Stimulated activated CD8-positive, alpha-beta memory T cell treated with anti-CD3 and anti-CD28 coated beads, Interleukin-7, amount 100 ng/mL, for 1 hour (primary cell): Measurements from ENCODE around the gene MYO18A.

Experiments
- DNase-seq, 2 donors: peaks; one replicate each; pipeline ENCODE4 v3.0.0-alpha.2; 2020; ENCODE audit warnings: low read depth in 2 of 2

The MYO18A gene

DNA sequence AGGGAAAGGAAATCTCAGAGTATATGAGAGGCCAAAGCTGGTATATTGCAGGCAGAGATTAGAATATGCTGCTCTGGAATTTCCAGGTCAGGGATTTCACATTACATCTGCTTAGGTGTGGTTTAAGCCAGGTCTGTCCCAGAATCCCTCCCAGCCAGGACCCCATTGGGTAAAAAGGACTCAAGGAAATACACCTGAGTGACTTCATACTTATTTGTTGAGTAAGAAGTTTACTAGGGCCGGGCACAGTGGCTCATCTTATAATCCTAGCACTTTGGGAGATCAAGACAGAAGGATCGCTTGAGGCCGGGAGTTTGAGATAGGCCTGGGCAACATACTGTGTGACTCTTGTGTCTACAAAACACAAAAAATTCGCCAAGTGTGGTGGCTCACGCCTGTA lies 130.0 kb downstream of the MYO18A start:
- DNase-seq: no peak

DNA sequence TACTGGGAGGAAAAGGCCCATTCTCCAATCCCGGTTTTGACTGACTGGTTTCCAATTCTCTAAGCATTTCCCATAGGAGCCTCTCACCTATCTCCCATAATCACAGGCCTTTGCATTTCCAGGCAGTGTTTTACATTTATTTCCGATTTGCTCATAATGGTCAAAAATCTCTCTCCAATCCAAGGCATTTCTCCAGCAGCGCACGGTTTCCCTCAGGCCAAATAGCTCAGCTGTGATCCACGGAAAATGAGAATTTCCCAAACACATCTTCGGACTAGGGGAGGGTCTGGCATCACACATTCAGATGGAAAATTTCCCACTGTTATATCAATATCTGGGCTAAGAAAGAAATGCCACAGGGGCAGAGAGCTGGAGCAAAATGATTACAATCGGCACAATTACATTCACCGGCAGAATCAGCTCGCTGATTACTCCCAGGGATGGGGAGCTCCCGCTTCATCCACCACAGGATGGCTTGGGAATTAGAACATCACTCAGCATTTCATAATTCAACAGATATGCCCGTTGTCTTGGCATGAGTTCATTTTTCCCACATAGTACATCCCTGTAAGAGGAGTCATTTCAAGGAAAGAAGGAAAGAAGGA lies 130.6 kb downstream of the MYO18A start:
- no peak for DNase-seq

DNA sequence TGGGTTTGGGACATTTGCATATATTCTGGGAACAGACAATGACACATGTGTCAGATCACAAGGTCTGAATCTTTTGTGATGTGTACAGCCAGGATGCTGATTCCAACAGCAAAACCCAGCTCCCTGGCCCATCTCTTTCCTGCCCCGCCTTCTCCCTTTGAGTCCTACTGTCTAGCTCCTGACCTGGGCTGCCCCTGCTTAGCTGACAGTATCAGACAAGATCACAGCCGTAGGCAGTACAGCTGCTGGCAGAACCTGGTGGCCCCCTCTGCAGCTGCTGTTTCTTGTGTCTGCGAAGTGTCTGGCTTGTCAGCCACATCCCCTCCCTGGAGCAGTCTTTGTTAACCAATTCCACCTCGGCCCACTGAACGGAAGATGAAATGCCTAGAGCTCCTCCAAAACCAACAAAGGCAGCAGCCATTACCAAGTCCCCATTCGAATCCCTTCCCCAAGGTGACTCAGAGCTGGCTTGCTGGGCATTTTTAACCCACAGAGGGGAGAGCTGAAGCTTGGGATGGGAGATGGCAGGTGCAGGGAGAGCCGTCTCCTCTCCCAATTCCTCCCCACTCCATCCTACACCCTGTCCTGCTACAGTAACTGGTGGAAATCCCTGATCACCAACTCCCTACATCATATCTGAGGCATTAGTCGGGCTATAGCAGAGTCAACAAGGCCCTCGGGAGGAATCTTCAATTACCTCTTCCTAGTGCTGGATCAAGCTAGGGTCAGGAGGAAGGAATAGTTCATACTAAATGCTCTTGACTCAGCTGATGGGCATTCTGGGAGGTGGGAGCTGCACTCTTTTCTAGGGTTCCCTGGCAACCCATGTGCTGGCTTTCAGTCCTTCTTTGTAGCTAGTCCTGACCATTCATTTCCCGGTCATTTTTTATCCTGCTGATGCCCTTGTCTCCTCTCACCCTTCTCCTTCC lies 131.5 kb downstream of the MYO18A start:
- no peak for DNase-seq

DNA sequence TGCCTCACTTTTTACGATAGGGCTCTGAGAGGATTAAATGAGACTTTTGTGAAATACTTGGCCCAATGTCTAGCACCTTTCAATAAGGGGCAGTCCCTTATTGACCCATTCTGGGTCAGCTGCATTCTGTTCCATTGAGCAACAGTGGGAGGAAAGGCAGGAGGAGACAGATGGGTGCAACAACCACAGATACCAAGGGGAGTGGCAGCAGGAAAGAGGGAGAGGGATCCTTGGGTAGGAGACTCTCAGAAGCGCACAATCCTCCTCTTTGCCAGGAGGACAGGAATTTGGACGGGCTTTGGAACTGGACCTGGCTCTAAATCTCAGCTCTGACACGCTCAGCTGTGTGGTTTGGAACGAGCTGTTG lies 133.7 kb downstream of the MYO18A start:
- DNase-seq: no peak

DNA sequence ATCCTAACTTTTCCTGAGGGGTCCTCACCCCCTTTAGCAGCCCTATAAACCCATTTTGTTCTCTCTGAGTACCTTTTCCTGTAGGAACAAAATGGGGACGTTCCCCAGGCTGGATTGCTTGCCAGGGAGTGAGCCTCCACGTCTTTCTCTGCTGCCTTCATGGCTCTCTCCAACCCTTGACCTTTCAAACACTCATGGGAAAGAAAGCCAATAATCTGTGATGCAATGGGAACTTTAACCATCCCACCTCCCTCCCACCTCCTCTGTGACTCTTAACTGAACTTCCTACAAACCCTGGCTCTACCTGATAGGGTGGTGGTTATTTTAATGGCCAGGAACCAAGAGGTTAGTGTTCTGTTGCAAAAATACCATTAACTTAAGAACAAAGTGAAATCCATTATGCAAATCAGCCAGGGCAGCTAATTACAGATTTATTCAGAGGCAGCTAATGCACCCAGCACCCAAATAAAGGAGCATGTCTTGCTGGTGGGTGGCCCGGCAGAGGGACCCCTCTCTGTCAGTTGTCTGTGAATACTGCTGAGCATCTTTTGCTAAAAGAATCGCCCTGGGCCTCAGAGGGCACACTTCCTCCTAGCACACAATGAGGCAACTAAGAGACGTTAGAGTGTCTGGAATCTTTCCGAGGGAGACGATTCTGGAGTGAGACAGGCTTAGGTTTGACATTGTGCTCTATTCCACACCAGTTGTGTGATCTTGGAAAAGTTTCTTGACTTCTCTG lies 134.3 kb downstream of the MYO18A start:
- DNase-seq: no peak

DNA sequence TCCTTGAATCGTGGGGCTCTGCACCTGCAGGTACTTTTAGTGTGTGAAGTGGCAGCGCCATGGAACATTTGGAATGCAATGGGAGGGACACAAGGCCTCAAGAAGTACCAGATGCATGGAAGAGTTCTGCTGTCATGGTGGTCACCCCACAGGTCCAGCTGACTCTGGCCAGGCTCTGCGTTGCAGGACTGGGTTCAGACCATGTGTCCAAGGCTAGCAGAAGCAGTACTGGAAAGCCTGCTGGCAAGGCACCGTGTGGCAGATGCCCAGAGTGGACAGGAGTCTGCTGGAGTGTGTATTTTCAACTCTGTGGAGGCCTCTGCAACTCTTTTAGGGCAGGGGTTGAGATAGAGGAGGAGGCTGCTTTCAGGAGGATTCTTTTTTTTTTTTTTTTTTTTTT lies 135.2 kb downstream of the MYO18A start:
- DNase-seq: no peak

DNA sequence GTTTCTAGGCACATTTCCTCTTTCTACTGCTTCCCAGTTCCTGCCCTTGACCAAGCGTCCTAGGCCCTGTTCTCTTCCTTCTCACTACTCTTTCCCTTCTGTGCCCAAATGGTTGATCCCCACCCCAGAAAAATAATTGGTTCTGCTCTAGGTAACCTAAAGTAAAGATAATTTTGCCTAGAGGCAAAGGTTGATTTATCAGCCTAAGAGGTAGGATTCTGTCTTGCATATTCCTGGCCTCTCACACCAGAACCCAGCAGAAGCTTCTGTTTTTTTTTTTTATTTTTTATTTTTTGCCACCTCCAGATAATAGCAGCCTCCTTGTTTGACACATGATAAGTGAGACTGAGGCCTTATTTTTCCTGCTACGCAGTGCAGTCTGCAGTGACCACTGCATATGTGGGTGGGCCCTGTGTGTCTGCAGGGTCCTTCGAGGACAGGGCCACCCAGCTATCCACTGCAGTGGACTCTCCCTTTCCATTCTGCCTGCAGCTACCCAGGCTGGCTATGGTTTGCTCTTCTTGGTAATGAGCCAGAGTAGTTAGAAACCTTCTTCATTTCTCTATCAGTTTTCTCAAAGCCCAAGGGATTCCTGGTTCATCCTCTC lies 136.6 kb downstream of the MYO18A start:
- DNase-seq: no peak

DNA sequence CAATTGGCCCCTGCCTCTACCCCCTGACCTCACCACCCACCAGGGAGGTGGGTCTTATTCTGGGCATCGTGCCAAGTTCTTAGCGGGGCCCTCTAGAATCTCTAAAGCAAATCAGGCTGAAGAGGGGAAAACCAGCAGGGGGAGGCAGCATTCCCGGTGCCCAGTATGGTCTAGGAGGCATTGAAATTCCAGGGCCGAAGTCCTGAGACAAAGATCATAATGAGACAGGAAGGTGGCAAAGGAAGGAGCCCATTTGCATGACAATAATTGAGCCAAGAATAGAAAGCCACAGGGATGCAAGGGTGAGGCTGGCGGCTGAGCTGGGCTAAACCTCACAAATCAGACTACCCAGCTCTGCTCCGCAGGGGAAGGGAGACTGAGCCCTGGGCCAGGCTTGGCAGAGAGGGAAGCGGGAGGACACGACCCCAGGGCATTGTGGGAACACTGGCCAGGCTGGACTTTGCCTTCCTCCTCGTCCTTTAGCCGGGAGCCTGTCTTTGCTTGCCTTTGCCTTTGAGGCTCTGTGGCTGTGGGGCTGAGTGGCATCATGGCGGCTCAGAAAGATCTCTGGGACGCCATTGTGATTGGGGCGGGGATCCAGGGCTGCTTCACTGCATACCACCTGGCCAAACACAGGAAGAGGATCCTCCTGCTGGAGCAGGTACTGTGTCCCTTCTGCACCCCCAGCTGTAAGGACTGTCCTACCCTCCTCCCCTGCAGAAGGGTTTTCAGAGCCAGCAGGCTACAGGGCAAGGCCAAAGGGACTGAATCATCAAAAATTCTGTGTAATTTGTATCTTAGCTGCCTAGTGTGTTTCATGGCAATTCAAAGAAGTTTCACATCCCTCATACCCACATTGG lies 137.3 kb downstream of the MYO18A start, which contains the start of gene PIPOX:
TSS of gene PIPOX (plus strand) at position 463 of the 860 bp plus-strand sequence. CDS start at position 548, 85 bp downstream.
- DNase-seq: no peak

DNA sequence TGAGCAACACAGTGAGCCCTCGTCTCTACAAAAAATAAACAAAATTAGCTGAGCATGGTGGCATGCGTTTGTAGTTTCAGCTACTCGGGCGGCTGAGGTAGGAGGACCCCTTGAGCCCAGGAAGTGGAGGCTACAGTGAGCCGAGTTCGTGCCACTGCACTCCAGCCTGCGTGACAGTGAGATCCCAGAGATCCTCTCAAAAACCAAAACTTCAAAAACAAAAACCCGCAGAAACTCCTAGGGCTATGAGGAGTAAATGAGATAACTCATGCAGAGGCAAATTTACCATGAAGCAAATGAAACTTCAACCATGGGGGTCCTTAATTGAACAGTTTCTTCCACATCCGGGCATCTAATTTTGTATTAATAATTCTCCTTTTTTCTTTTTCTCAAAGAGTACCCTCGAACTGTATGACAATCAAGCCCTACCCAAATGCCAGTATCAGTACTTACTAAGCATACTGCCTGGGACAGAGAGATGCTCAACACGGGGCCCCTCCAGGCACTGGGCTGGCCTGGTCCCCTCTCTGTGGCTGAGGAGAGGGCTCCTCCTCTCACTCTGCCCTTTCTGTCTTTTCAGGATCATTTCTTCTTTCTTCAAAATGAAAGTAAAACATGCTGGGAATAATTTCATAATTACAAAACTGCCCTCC lies 138.0 kb downstream of the MYO18A start:
- no peak for DNase-seq

DNA sequence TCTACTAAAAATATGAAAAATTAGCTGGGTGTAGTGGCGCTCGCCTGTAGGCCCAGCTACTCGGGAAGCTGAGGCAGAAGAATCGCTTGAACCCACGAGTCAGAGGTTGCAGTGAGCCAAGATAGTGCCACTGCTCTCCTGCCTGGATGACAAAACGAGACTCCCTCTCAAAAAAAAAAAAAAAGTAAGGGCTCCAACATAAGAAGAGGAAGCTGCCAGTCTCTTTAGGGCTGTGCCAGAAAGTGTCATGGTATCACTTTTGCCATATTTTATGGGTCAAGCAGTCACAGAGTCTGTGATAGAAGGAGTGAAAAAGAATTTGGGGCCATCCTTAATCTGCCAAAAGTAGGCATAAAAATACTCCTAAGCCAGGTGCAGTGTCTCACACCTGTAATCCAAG lies 138.6 kb downstream of the MYO18A start:
- DNase-seq: no peak

DNA sequence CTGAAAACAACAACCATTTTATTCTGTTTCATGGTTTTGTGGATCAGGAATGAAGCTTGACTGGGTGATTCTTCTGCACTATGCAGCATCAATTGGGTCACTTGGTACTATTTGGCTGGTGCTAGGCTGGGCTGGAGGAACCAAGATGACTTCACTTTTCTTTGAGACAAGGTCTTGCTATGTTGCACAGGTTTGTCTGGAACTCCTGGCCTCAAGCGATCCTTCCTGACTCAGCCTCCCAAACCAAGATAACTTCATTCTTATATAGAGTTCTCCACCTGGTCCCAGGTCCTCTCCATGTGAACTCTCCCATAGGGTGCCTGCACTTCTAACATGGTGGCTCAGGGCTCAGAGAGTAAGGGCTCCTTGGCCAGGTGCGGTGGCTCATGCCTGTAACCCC lies 139.1 kb downstream of the MYO18A start:
- no peak for DNase-seq

DNA sequence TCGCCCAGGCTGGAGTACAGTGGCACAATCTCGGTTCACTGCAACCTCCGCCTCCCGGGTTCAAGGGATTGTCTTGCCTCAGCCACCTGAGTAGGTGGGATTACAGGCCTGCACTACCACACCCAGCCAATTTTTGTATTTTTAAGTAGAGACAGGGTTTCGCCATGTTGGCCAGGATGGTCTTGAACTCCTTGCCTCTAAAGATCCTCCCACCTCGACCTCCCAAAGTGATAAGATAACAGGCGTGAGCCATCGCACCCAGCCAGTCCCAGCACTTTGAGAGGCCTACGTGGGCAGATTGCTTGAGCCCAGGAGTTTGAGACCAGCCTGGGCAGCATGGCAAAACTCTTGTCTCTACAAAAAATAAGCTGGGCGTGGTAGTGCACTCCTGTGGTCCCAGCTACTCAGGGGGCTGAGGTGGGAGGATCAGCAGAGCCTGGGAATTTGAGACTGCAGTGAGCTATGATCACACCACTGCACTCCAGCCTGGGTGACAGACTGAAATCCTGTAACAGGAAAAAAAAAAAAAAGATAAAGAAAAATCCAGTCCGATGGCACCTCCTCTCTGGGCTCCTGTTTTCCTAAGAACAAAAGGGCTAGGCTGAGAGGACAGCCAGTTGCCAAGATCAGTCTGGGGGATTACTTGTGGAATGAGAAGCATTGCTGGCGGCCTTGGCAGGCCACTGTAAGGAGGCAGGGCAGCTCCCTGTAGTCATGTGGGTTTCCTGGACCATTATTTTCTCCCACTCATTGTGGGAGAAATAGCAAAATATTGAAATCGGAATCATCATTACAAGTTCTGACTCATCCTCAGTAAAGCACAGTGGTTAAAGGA lies 140.2 kb downstream of the MYO18A start:
- no peak for DNase-seq

DNA sequence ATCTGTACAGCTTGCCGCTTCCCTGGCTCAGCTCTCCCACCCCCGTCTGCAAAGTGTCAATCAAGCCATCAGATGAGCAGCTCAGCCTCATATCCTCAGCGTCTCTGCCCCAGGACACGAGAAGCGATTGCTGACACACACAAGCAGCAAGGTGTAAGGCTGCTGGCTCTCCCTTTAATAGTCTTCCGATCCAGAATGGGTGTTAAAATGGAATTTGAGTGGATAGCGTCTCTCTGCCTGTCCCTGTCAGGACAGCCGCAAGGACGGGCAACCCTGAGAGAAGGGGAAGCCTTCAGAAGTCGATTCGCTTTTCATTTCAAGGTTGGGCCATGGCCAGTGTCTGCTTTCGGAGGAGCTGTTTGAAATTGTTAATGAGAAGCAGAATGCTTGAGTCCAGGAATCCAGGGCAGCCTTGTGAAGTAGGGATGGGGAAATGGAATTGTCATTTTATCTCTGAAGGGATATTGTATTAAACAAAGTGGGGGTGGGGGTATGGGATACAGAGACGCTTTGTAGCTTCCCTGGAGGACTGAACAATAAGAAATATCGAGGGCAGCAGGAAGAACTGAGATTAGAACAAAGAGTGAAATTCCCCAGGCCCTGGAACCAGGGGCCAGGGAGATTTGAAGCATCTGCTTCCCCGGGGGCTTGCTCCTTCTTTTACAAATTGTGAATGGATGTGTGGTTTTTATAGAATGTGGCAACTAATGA lies 142.0 kb downstream of the MYO18A start:
- DNase-seq: no peak

DNA sequence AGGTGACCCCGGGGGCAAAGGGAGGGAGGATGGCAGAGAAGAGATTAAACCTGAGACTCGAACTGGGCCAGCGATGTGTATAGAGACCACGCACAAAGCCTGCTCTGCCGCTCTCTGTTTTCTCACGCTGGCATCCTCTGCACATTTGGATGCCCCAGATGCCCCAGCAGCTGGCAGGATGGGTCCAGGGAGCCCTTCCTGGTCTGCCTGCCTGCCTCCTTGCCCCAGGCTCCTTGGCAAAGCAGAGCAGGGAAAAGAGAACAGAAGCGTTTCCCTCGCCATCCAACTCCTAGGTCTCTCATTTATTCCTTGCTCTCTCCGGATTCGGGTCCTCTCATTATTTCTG lies 142.5 kb downstream of the MYO18A start:
- no peak for DNase-seq

DNA sequence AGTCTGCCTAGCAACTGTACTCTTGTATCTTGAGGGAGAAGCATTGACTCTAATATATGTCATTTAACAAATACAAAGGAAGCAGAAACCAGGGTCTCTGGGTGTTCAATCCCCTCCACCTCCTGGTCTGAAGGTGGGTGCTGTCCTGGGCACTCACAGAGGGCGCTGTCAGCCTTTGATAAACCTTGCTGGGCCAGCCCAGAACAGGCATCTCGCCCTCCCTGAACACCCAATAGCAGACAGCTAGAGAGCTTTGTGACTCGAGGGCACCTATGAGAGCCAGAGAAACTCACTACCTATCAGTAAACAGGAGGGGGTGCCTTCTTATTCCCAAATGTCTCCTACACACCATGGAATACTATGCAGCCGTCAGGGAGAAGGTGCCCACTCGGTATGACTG lies 143.6 kb downstream of the MYO18A start:
- no peak for DNase-seq

DNA sequence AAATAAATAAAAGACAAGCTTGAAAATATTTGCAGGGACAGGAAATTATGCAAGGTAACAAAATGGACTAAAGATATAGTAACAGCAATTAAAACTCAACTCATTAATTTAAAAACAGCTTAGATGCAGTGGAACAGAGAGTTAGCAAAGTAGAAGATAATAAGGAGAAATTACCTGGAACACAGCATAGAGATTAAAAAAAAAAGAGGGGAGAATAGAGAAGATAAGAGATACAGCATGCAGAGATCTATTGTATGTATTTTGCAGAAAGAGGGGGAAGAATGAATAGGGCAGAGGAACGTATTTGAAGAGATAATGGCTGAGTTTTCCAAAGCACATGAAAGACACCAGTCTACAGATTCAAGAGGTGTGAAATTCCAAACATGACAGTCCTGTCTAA lies 145.7 kb downstream of the MYO18A start:
- no peak for DNase-seq

DNA sequence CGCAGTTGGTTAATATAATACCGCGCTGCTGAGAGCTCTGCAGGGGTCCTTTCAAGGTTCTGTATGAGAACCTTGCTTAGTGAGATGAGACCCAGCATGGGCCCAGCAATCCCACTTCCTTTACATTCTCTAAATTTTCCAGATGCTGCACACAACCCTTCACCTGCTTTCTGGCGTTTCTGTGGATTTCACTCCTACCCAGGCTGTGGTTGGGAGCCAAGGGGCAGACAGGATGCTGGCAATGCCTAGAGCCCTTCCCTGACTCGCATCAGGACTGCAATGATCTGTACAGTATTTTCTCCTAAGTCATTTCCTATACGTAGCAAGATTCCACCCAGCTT lies 147.4 kb downstream of the MYO18A start:
- no peak for DNase-seq

DNA sequence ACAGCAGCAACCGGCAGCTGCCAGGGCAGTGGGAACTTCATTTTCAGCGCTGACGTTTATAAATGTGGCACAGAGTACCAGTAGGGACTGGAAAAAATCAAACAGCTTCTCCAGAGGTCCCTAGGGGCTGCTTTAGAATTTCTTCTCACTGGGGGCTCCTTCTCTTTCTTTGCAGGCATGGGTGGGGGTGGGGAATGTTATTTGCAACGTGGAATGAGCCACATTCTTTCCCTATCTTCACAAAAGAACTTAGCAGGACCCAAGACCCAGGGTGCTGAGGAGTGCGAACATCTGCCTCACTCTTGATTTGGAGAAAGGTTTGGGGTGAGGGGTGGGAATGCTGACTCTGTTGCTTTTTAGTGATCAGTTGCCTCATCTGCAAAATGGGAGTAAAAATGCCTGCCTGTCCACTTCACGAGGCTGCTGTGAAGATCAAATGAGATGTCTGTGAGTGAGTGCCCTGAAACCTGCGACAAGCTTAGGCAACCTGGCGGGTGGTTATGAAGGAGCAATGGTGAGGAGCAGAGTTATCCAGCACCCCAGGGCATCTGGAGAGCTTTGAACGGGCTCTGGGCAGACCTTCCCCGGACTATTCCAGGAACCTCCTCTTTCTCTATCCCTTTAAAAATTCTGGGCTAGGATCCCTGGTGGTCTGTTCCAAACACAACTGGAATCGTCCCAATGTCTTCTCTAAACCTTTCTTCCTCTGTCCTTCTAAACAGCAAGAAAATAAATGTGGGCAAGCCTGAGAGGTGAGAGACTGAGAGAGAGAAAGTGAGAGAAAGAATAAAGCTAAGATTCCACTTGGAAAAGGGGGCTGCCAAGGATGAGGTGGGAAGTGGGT lies 148.0 kb downstream of the MYO18A start:
- no peak for DNase-seq
